Stimulated activated naive CD8-positive, alpha-beta T cell treated with anti-CD3 and anti-CD28 coated beads, Interleukin-15, amount 100 ng/mL, for 72 hours (primary cell): ENCODE data around the gene THRB.
A peak's percentile ranks its signal among the peaks of the same experiment; 100 is the strongest.

Experiments
- ATAC-seq: fragments of 150-1000 bp; cut with Tn5 transposase; 2 replicates; pipeline ENCODE4 v1.10.0; 2021; ENCODE audit warnings: mild to moderate bottlenecking, moderate library complexity
- DNase-seq, 2 donors: peaks; one replicate each; pipeline ENCODE4 v3.0.0; 2021 to 2022
- H3K27ac Mint-ChIP-seq, 2 donors: one replicate each; pipeline ENCODE4 v1.8.0; 2022; ENCODE audit warnings: mild to moderate bottlenecking in 2 of 2, mixed read lengths in 2 of 2, moderate library complexity in 2 of 2
- H3K27me3 Mint-ChIP-seq: one replicate; pipeline ENCODE4 v1.8.0; 2022; ENCODE audit warnings: mixed read lengths
- H3K4me1 Mint-ChIP-seq: one replicate; pipeline ENCODE4 v1.8.0; 2022; ENCODE audit warnings: mild to moderate bottlenecking, mixed read lengths
- H3K4me3 Mint-ChIP-seq, 2 donors: one replicate each; pipeline ENCODE4 v1.8.0; 2022; ENCODE audit warnings: mild to moderate bottlenecking in 2 of 2, mixed read lengths in 2 of 2, moderate library complexity in 1 of 2
- H3K9me3 Mint-ChIP-seq, 2 donors: one replicate each; pipeline ENCODE4 v1.8.0; 2022; ENCODE audit warnings: mixed read lengths in 2 of 2

The THRB gene

DNA sequence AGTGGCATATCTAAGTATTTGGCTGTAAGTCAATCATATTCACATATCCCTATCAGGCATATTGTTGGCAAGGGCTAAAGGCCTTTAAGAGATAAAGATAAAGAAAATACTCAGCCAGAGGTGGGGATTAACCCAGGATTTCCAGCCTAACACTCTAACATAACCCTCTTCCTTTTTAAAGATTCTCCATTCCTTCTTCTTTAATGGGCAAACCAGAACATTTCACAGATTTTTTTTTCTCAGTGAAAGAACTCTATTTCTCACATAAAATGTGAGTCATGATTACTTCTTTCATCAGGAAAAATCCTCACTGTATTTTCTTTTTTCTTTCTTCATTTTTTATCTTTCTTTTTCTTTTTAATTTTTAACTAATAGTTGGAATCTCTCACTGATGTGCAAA is 349.2 kb downstream of the THRB start:
- H3K9me3 Mint-ChIP-seq = no peaks in the 10 kb centered on the region
- ATAC-seq (no peak), DNase-seq (no peak)
- H3K4me1 Mint-ChIP-seq = no peaks in the 10 kb centered on the region
- H3K4me3 Mint-ChIP-seq = no peak overlapping the region
- H3K27ac Mint-ChIP-seq = no peak overlapping the region
- H3K27me3 Mint-ChIP-seq = no peaks in the 10 kb centered on the region

DNA sequence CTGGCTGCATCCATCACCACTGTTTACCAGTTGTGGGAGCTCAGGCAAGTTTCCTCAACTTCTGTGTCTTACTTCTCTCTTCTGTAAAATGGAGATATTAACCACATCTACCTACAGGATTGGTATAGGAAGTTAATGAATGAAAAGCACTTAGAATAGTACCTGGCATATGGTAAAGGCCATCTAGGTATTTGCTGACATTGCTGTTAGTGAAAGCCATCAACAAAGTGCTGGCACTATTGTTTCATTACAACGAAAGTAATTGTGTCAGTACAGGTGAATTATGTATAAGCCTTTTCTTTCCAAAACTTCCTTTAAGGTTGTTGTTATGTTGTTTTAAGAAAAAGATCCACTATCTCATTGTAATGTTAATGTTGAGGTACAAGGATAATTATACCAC is 352.5 kb downstream of the THRB start:
- Mint-ChIP-seq H3K4me3 (no peak overlapping the region), H3K4me1 (no peaks in the 10 kb centered on the region), H3K27me3 (no peaks in the 10 kb centered on the region), H3K27ac (no peak overlapping the region), H3K9me3 (no peaks in the 10 kb centered on the region)
- DNase-seq (no peak), ATAC-seq (no peak)

DNA sequence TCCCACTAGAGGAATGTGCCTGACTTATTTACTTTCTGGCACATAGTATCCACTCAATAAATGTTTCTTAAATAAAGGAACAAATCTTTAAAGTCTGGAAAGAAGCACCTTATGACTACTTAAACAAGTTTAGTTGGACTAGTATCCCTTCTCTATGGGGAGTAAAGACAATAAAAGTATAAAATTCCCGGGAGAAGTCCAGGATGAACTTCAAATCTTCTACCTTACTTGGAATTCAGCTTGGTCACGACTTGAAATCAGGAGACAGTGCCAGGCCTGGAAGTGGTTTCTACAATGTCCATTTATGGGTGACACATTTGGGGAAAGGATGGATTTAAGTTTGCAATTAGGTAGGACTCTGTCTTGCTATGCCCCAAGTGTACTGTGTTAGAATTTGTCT is 353.1 kb downstream of the THRB start:
- H3K9me3 Mint-ChIP-seq = no peaks in the 10 kb centered on the region
- DNase-seq = no peak
- H3K4me3 Mint-ChIP-seq = no peak overlapping the region
- no peak overlapping the region for H3K27ac Mint-ChIP-seq
- H3K4me1 Mint-ChIP-seq = peaks cover 5% of the 10 kb centered on the region
- H3K27me3 Mint-ChIP-seq = no peaks in the 10 kb centered on the region
- ATAC-seq = no peak

DNA sequence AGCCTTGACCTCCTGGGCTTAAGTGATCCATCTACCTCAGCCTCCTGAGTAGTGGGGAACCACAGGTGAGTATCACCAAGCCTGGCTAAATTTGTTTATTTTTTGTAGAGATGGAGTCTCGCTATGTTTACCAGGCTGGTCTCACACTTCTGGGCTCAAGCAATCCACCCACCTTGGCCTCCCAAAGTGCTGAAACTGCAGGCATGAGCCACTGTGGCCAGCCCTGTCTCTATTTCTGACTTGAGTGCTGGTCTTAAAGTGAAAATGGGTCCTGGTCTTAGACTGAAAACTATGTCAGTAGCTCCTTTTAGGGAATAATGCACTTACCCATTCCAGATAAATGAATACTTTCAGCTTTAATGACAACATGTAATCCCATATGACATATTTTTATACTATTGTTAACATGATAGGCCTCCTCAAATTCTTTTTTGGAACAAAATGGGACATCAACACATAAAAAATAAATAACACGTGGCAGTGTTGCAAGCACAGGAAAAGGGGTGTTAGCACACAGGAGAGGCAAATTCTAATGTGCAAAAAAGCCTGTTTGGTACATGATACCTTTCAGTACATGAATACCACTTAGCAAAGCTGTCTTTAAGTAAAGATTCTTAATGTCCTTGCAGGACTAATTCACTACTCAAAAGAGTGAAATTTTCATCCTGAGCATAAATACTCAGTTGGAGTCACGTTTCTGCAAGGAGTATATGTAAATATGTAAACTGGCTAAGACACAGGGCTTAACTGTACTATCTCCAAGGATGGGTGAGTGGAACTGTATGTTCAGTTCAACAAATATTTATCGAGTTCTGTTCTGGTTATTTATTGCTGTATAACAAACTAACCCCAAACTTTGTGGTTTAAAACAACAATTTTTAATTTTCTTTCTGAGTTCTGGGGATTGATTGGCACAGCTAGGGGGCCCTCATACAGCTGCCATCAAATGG is 354.9 kb downstream of the THRB start:
- no peaks in the 10 kb centered on the region for H3K27me3 Mint-ChIP-seq
- peaks cover 5% of the 10 kb centered on the region for H3K4me1 Mint-ChIP-seq
- H3K9me3 Mint-ChIP-seq = no peaks in the 10 kb centered on the region
- H3K4me3 Mint-ChIP-seq = no peak overlapping the region
- H3K27ac Mint-ChIP-seq = no peak overlapping the region
- ATAC-seq (no peak), DNase-seq (no peak)

DNA sequence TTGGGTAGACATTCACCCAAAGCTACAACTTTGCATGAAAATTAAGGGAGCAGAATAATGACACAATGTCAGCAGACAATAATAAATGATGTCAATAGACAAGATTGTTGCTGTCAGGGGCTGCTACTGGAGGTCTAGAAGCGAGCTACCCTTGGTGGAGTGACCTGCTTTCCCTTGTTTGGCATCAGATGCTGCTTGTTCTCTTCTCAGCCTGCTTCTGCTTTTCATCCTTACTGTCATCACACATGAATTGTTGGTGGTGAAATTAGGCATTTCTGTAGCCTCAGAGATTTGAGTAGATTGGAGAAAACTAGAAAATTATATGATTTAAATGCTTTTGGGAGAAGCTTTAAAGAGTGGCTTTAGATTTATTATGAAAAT is 355.8 kb downstream of the THRB start:
- Mint-ChIP-seq H3K4me3 (no peak overlapping the region), H3K27me3 (no peaks in the 10 kb centered on the region), H3K4me1 (peaks cover 5% of the 10 kb centered on the region), H3K9me3 (no peaks in the 10 kb centered on the region), H3K27ac (no peak overlapping the region)
- ATAC-seq (no peak), DNase-seq (no peak)

DNA sequence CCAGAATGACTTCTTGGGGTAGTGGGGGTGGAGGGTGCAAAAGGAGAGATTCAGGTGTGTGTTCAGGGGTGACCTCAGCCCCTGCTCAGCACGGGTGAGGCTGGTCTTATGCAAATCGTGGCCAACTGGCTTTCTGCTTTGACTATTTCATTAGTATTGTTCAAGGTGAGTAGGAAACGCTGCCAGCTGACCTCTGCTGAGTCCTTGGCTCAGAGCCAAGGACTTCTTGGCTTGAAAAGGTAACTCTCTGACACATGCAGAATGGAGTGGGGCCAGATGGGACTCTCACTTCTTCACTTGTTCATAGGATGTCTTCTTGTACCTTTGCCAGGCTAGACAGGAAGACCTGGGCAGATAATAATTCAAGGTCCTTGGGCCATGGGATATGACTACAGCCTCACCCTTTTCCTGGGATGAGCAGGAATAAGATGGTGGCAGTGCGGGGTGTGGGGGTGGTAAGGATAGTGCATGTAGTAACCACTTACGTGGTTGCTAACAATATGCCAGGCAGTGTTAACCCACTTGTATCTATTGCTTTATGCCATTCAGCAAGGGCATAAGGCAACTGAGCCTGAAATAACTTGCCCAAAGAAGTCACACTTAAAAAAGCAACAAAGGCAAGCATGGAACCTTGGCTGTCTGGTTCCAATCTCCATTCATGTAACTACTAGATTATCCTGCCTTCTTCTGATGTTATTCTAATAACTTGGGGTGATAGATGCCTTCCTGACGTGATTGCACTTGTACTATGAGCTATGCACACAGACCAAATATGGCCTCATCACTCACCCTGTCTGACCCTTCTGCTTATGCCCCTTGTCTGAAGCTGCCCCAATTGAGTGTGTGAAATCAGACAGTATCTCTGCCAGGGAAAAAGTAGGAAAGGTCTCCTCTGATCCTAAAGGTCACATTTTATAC is 356.4 kb downstream of the THRB start:
- Mint-ChIP-seq H3K4me1 (peaks cover 5% of the 10 kb centered on the region), H3K4me3 (no peak overlapping the region), H3K27ac (no peak overlapping the region), H3K27me3 (no peaks in the 10 kb centered on the region), H3K9me3 (no peaks in the 10 kb centered on the region)
- no peak for ATAC-seq
- no peak for DNase-seq

DNA sequence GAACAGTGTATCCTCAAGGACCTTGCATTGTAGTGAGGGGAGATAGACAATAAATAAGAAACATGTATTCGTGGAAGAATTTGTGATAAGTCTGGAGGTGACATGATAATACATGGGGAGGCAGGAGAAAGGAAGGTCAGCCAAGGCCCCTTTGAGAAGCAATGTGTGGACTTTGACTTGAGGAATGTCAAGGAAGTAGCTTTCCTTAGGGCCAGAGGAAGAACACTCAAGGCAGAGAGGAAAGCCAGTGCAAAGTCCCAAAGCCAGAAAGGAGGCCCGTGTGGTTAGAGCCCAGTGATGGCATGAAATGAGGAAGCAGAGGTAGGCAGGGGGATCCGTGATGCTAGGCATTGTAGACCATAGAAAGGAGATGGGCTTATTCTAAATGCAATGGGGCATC is 357.3 kb downstream of the THRB start:
- ATAC-seq = no peak
- Mint-ChIP-seq H3K27me3 (no peaks in the 10 kb centered on the region), H3K9me3 (no peaks in the 10 kb centered on the region), H3K4me1 (peaks cover 5% of the 10 kb centered on the region), H3K4me3 (no peak overlapping the region), H3K27ac (peak overlapping the region in 1 of 2 donors; percentile 66)
- no peak for DNase-seq

DNA sequence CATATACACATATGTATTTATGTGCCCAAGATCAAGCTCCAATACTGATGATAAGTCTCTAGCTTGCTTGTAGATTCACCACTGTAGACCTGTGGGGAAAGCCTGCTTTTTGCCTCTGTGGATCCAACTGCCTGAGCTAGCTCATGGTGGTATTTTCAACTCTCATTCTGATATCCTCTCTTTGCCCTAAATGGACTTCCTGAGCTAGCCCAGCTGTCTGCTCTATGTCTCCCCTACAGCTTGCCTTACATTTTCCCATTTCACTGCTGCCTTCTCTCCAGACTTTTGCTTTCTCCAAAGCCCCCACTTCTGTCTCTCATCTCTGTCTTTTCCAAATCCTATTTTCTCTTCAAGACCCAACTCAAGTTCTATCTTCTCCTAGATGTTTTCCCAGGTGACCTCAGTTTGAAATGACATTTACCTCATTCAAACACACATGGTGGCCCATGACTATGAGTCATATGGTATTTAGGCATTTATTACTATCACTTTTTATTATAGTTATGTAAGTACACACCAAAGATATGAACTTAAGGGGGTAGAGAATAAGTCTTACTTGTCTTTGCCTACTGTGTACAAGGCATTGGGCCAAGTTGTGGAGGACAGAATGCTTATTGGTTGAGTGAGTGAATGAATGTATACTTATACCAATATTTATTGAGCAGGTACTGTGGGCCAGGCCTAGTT is 357.9 kb downstream of the THRB start:
- peaks cover 5% of the 10 kb centered on the region for H3K4me1 Mint-ChIP-seq
- H3K27me3 Mint-ChIP-seq = no peaks in the 10 kb centered on the region
- DNase-seq (no peak), ATAC-seq (peak; percentile 53)
- H3K9me3 Mint-ChIP-seq = no peaks in the 10 kb centered on the region
- H3K4me3 Mint-ChIP-seq = no peak overlapping the region
- no peak overlapping the region for H3K27ac Mint-ChIP-seq

DNA sequence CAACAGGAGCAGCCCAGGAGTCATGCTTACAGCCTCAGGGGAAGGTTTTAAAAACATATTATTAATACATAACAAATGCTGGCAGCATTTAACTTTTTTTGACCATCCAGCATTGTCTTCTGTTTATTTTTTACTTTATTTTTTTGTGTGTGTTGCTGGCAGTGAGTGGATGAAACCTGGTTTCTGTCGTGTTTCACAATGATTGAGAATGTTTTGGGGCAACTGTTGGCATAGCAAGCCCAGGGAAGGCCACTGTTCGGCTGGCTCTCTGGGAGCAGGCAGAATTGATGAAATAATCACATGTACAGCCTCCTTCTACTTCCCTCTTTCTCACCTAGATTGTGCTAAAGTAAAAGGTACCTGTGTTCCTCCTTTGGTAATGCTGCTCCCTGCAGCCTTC is 359.4 kb downstream of the THRB start:
- Mint-ChIP-seq H3K4me1 (peaks cover 5% of the 10 kb centered on the region), H3K9me3 (peaks cover 0 to 5% of the 10 kb centered on the region in 2 donors), H3K4me3 (no peak overlapping the region), H3K27ac (no peak overlapping the region), H3K27me3 (no peaks in the 10 kb centered on the region)
- no peak for ATAC-seq
- no peak for DNase-seq

DNA sequence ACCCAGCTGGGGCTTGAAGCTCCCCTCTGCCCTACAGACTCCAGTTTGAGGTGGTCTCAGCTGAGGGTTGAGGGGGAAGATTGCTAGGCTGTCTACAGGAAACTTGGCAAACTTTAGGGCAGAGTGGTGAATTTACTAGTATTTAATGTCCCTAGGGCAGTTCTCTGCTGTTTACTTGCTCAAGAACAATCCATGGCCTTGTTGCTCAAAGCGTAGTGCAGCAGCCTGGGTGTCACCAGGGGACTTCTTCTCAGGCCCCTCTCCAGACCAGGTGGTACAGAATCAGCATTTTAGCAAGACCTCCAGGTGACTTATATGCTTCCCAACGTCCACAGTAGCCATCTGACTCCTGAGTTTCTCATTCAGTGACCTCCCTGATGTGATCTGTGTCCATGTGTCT is 360.7 kb downstream of the THRB start:
- DNase-seq (no peak), ATAC-seq (no peak)
- Mint-ChIP-seq H3K27ac (no peak overlapping the region), H3K4me1 (peaks cover 5% of the 10 kb centered on the region), H3K27me3 (no peaks in the 10 kb centered on the region), H3K4me3 (no peak overlapping the region), H3K9me3 (peaks cover 0 to 5% of the 10 kb centered on the region in 2 donors)

DNA sequence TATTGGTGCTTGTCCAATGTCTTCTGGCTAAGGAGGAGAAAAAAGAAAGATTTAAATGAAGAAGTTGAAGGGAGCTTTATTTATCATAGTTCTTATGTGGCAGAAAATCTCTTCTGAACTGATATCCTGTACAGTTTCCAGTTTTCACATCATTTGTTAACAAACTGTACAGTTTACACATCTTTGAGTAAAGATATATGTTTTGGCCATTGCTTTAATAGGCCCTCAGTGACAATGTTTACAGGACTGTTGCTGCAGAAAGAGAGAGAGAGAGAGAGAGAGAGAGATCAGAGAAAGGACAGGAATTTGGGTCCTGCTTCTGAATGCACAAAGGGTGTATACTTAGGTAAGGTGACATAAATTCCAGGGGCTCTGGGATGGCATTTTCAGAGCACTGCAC is 361.2 kb downstream of the THRB start:
- Mint-ChIP-seq H3K9me3 (peaks cover 0 to 5% of the 10 kb centered on the region in 2 donors), H3K4me1 (peaks cover 5% of the 10 kb centered on the region), H3K27ac (no peak overlapping the region), H3K27me3 (no peaks in the 10 kb centered on the region), H3K4me3 (no peak overlapping the region)
- DNase-seq (no peak), ATAC-seq (no peak)

DNA sequence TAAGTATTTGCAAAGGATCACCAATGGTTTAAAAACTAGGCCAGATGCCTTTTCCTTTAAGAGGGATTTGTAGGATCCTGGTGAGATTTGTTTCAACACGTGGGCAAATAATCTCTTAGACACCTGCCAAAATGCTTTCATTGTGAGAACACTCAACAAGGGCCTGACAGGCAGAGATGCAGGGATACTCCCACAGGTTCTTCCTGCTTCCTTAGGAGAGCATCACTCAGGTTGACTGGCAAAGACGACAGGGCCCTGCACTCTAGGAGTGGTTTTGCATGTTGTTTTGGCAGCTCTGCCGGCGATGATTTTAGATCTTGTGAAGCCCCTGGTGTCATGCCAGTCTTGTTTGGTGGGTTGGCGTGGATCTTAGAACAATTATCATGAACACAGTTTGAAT is 365.1 kb downstream of the THRB start:
- Mint-ChIP-seq H3K4me3 (no peak overlapping the region), H3K9me3 (peaks cover 0 to 5% of the 10 kb centered on the region in 2 donors)
- no peak for ATAC-seq

DNA sequence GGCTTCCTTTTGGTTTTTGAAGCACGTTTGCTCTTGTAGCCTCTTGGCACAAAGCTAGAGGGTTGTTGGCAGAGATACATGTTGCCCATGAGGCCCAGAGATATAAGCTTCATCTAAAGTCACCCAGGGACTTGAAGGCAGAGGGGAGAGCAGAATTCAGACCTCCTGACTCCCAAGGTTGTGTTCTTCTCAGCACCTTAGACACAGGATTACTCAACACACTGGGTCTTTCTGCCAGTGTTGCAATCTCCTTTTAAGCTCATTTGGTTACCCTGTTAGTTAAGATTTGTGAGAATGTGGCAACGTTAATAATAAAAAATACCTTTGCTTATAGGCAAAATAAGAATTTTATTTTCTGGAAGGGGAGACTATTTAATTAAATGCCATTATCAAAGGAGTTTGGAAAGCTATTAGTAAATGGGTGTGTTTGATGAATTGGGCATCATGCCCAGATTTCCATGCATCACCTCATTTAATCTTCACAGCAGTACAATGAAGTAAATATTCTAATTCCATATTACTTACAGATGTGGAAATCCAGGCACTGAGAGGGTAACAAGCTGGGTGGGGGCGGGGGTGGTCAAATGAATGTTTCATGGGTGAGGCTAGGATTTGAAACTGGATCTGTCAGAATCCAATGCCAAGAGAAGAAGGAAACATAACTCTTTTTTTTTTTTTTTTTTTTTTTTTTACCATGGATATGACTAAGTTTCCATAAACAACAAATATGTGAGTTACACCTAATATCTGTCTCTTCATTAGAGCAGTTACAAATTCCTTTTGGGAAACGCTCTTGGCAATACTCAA is 366.2 kb downstream of the THRB start:
- Mint-ChIP-seq H3K4me1 (no peaks in the 10 kb centered on the region), H3K27ac (no peak overlapping the region), H3K9me3 (peaks cover 0 to 5% of the 10 kb centered on the region in 2 donors), H3K27me3 (no peaks in the 10 kb centered on the region), H3K4me3 (no peak overlapping the region)
- DNase-seq (no peak), ATAC-seq (no peak)

More for the DNA sequence above, 365.1 kb downstream of the THRB start:
- no peak for DNase-seq
- Mint-ChIP-seq H3K27ac (no peak overlapping the region), H3K4me1 (no peaks in the 10 kb centered on the region), H3K27me3 (no peaks in the 10 kb centered on the region)

DNA sequence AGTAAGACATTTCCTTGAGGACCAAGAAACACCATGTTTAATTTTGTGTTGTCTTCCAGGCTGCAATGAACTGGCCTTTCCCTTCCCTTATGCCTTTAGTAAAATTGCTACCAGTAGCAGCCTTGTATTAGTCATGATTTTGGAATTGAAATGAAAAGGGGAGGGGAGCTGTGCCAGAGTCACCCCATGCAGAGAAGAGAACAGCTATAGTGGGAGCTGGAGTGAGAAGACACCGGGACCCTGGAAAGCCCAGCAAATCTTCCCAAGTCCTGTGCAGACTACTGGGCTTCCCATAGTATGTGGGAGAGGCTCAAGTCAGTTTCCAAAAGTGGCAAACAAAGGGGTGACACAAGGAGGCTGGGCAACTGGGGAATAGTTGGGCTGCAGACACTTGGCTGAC is 371.1 kb downstream of the THRB start:
- Mint-ChIP-seq H3K9me3 (no peaks in the 10 kb centered on the region), H3K27ac (no peak overlapping the region), H3K4me1 (no peaks in the 10 kb centered on the region), H3K27me3 (no peaks in the 10 kb centered on the region), H3K4me3 (no peak overlapping the region)
- DNase-seq = no peak
- ATAC-seq = no peak

DNA sequence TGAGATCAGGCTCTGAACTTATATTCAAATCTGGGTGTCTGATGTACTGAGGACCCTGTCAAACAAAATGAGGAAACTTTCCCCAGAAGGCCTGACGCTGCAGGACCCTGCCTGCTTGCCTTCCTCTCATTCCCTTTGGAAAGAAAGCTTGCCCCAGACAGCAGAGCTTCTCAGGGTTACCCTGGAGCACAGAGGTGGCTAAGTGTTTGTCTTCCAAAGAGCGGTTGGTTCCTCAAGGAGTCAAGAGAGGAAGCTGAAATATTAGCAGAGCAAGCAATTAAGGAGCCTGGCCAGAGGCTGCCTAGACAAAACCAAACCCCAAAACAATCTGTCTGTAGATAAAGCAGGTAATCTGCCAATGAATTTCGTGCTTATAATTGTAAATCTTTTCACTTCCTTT is 374.2 kb downstream of the THRB start:
- Mint-ChIP-seq H3K9me3 (no peaks in the 10 kb centered on the region), H3K27me3 (no peaks in the 10 kb centered on the region), H3K4me3 (no peak overlapping the region), H3K27ac (no peak overlapping the region), H3K4me1 (no peaks in the 10 kb centered on the region)
- no peak for DNase-seq
- ATAC-seq = no peak
